Suprapubic skin (tissue), 4 donors: Measurements from ENCODE around the gene G2E3. TPM values are rescaled to one million over a fixed set of nuclear protein-coding genes. Genes with fewer than 3 reads are reported as not detected.

Experiments used
- DNase-seq, 2 donors: peaks; one replicate each; pipeline ENCODE4 v3.0.0-alpha.2; 2019; ENCODE audit warnings: low spot score in 2 of 2
- H3K27ac ChIP-seq: fragments of 200-600 bp; sonication (generic); one replicate; pipeline ENCODE4 v1.5.1; 2019
- H3K27me3 ChIP-seq: fragments of 200-600 bp; sonication (generic); one replicate; pipeline ENCODE4 v1.5.1; 2019
- H3K36me3 ChIP-seq: fragments of 200-600 bp; sonication (generic); one replicate; pipeline ENCODE4 v1.5.1; 2019
- H3K4me1 ChIP-seq: fragments of 200-600 bp; sonication (generic); one replicate; pipeline ENCODE4 v1.5.1; 2019
- H3K4me3 ChIP-seq: fragments of 200-600 bp; sonication (generic); one replicate; pipeline ENCODE4 v1.5.1; 2019; ENCODE audit warnings: mild to moderate bottlenecking
- H3K9me3 ChIP-seq: fragments of 200-600 bp; sonication (generic); one replicate; pipeline ENCODE4 v1.5.1; 2019
- CTCF ChIP-seq, 2 donors: fragments of 200-600 bp in 1 of 2; fragments of 450-650 bp in 1 of 2; sonication (generic) in 1 of 2; IDR thresholded peaks; one replicate each; pipeline ENCODE4 v1.5.1; 2016 to 2019; ENCODE audit warnings: antibody characterized with exemption in 2 of 2, mild to moderate bottlenecking in 1 of 2, moderate library complexity in 1 of 2
- EP300 ChIP-seq: sonication (generic); formaldehyde crosslinking; IDR thresholded peaks from one replicate; pipeline ENCODE4 v1.6.1; 2017; ENCODE audit warnings: antibody characterized with exemption
- POLR2A ChIP-seq, 2 donors: fragments of 450-650 bp; IDR thresholded peaks; one replicate each; pipeline ENCODE4 v1.6.1; 2017; ENCODE audit warnings: antibody characterized with exemption in 2 of 2, mild to moderate bottlenecking in 2 of 2, moderate library complexity in 2 of 2
- POLR2AphosphoS5 ChIP-seq, 3 donors: sonication (generic); formaldehyde crosslinking; IDR thresholded peaks; one replicate each; pipeline ENCODE4 v1.6.1; 2017; ENCODE audit warnings: antibody characterized with exemption in 3 of 3
- WGBS: methylation state at CpG from one replicate; pipeline ENCODE4 v1.1.5; 2018; 5-methylcytosine and 5-hydroxymethylcytosine counted together
- total RNA-seq, 4 donors: library from RNA; depleted of rRNA; stranded (reverse); fragments of >200 nt; gene quantifications; one replicate each; pipeline ENCODE4 v1.1.0, GENCODE V29; 2016

G2E3 gene
- total RNA-seq, 4 donors from 2014 or later = 7.3 to 13.9 (median 9.7) TPM

- peak overlapping the region; percentile 74 for H3K27ac ChIP-seq
- peaks cover 21% of the 10 kb centered on the region for H3K4me1 ChIP-seq
- H3K4me3 ChIP-seq = peak overlapping the region; percentile 71
- no peaks in the 10 kb centered on the region for H3K9me3 ChIP-seq
- WGBS = under 1% methylated on average over 16 of the region's 16 CpGs
- H3K27me3 ChIP-seq = no peaks in the 10 kb centered on the region
- TF ChIP-seq POLR2A (IDR thresholded peaks at IDR 0.05) (no peak), POLR2AphosphoS5 (IDR thresholded peaks at IDR 0.05) (no peak), EP300 (no peak), CTCF (IDR thresholded peaks at IDR 0.05) (no peak)
- no peaks in the 10 kb centered on the region for H3K36me3 ChIP-seq
- no peak for DNase-seq
Observed at GRCh38 chr14:30559638-30560091, 707 bp downstream of the G2E3 start.

GRCh38 chr14:30560581-30560980 lies 1.6 kb downstream of the G2E3 start:
- 90% methylated on average over 1 of the region's 1 CpG for WGBS
- no peak for TF ChIP-seq CTCF (IDR thresholded peaks at IDR 0.05)
- no peak for TF ChIP-seq POLR2AphosphoS5 (IDR thresholded peaks at IDR 0.05)
- no peak for TF ChIP-seq EP300
- no peak for TF ChIP-seq POLR2A (IDR thresholded peaks at IDR 0.05)
- peaks cover 21% of the 10 kb centered on the region for H3K4me1 ChIP-seq
- no peaks in the 10 kb centered on the region for H3K9me3 ChIP-seq
- H3K4me3 ChIP-seq = peak overlapping the region; percentile 71
- no peaks in the 10 kb centered on the region for H3K27me3 ChIP-seq
- no peaks in the 10 kb centered on the region for H3K36me3 ChIP-seq
- DNase-seq = no peak
- H3K27ac ChIP-seq = no peak overlapping the region

- Histone ChIP-seq H3K27ac (no peak overlapping the region), H3K36me3 (no peaks in the 10 kb centered on the region), H3K9me3 (no peaks in the 10 kb centered on the region), H3K27me3 (no peaks in the 10 kb centered on the region), H3K4me1 (peaks cover 15% of the 10 kb centered on the region), H3K4me3 (no peak overlapping the region)
- TF ChIP-seq POLR2AphosphoS5 (IDR thresholded peaks at IDR 0.05) (no peak), CTCF (IDR thresholded peaks at IDR 0.05) (no peak), EP300 (no peak), POLR2A (IDR thresholded peaks at IDR 0.05) (no peak)
- DNase-seq = no peak
- 98% methylated on average over 2 of the region's 2 CpGs for WGBS
Observed at GRCh38 chr14:30564235-30564867, 5.4 kb downstream of the G2E3 start.

- TF ChIP-seq POLR2A (IDR thresholded peaks at IDR 0.05) (no peak), CTCF (IDR thresholded peaks at IDR 0.05) (no peak), POLR2AphosphoS5 (IDR thresholded peaks at IDR 0.05) (no peak), EP300 (no peak)
- Histone ChIP-seq H3K4me1 (peaks cover 14% of the 10 kb centered on the region), H3K27ac (no peak overlapping the region), H3K27me3 (no peaks in the 10 kb centered on the region), H3K36me3 (no peaks in the 10 kb centered on the region), H3K9me3 (no peaks in the 10 kb centered on the region), H3K4me3 (no peak overlapping the region)
- no peak for DNase-seq
Observed at GRCh38 chr14:30564868-30565248, 5.9 kb downstream of the G2E3 start.

GRCh38 chr14:30569216-30569902 lies 10.4 kb downstream of the G2E3 start:
- H3K36me3 ChIP-seq = no peaks in the 10 kb centered on the region
- DNase-seq = no peak
- H3K4me3 ChIP-seq = no peak overlapping the region
- H3K27me3 ChIP-seq = no peaks in the 10 kb centered on the region
- 77% methylated on average over 2 of the region's 2 CpGs for WGBS
- no peak for TF ChIP-seq EP300
- no peak for TF ChIP-seq CTCF (IDR thresholded peaks at IDR 0.05)
- TF ChIP-seq POLR2AphosphoS5 (IDR thresholded peaks at IDR 0.05) = no peak
- no peak for TF ChIP-seq POLR2A (IDR thresholded peaks at IDR 0.05)
- H3K27ac ChIP-seq = no peak overlapping the region
- peaks cover 9% of the 10 kb centered on the region for H3K4me1 ChIP-seq
- no peaks in the 10 kb centered on the region for H3K9me3 ChIP-seq
